ENCODE measurements around the gene RPA1.
"Not testable (repeated sequence)": the region's sequence is repeated elsewhere in the genome, so short reads cannot be mapped to it uniquely, and the experiment has no call there.

The RPA1 gene

DNA sequence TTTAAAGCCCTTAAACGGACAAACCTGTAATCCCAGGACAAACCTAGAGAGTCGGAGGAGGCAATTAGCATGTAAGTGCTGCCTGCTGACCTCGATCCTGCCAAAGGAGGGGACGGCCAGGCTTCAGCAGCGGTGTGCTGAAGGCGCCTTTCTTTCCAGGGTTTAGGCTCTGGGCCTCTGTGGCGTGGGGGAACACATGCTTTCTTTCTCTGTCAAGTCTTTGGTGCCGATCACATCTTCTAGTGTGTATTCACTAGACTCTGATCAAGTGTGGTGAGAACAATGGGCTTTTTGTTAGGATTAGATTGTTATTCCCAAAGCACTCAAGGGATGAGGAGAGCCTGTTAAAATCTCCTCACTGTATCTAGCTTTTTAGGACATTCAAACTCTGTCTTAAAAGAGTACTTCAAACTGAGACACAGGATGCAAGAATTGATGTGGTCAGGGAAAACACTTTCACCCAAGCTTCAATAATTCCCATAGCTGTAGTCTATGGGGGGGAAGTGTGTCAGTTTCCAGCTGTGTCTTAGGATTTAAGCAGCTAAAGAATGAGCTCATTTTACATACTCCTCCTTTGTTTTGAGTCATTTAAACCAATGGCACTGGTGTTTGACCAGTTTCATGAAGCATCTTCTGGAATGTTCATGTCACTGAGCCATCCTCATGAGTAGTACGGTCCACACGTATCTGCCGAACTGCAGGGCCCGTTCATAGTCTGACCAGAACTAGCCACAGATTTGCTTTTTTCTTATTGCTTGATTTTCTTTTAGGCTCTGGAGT, 51.2 kb downstream of the RPA1 start:
- no peak for DNase-seq (ENCODE audit: low spot score)

DNA sequence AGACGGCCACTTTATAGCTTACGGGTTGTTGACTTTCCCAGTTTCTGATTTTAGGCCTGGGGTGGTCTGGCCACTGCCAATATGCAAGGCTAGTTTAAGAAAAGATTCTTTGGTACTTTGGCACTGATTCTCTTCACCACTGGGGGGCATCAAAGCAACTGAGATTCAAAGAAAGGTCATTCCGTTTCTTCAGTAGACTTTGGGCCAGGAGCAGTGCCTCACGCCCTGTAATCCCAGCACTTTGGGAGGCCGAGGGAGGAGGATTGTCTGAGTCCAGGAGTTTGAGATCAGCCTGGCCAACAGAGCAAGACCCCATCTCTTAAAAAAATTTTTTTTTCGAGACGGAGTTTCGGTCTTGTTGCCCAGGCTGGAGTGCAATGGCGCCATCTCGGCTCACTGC, 53.0 kb downstream of the RPA1 start:
- peak; percentile 29 for DNase-seq (ENCODE audit: low spot score)

DNA sequence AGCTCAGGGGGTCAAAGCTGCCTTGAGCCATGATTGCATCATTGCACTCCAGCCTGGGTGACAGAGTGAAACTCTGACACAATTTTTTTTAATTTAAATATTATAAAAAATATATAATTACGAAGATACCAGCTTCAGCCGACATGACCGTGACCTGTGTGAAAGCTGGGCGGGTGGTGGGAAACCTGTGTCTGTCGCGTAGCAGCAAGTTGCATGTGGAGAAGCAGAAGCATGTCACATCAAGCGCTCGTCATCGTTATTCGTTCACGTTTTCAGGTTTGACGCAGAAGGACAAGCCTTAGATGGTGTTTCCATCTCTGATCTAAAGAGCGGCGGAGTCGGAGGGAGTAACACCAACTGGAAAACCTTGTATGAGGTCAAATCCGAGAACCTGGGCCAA, 53.7 kb downstream of the RPA1 start:
- no peak for DNase-seq (ENCODE audit: low spot score)

DNA sequence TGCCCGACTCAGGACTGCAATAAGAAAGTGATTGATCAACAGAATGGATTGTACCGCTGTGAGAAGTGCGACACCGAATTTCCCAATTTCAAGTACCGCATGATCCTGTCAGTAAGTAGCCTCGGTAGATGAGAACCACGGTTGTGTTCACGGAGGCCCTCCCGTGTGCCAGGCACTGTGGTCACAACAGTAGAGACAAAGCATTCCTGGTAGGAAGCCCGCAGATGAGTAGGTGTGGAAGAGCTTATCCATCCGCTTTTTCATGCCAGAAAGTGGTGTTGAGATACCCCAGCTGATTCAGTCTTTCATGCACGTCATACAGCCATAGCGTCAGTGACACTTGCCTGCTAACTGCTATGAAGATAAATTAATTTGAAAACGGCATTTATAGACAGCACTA, 58.9 kb downstream of the RPA1 start:
- no peak for DNase-seq (ENCODE audit: low spot score)

DNA sequence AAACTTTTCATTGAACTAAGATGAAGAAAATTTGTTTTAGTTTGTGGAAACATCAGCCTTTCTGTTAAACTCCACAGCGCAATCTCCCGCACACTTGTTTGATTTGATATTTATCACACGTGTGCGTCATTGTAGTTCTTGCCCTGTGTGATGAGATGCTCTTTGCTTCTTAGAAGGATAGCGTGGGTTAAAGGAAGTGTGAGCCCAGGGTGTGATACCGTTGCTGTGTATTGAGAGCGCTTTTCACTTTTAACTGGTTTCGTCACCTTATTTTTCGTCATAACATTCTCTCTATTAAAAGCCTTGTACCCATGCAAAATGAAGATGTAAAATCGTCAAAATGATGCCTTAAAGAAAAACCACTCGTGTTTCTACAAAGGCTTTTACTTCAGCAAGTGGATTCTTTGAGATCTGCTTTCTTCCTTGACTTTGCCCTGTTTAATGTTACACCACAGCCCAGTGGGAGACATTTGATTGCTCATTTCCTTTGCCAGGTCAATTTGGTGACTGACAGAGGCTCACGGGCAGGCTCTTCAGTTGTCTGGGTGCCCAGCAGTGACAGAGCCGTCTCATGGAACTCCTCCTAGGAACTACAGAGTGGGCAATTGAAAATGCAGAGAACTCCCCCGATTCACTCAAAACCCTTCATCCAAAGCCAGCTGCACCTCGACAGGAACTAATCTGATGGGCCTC, 61.1 kb downstream of the RPA1 start:
- no peak for DNase-seq (ENCODE audit: low spot score)

DNA sequence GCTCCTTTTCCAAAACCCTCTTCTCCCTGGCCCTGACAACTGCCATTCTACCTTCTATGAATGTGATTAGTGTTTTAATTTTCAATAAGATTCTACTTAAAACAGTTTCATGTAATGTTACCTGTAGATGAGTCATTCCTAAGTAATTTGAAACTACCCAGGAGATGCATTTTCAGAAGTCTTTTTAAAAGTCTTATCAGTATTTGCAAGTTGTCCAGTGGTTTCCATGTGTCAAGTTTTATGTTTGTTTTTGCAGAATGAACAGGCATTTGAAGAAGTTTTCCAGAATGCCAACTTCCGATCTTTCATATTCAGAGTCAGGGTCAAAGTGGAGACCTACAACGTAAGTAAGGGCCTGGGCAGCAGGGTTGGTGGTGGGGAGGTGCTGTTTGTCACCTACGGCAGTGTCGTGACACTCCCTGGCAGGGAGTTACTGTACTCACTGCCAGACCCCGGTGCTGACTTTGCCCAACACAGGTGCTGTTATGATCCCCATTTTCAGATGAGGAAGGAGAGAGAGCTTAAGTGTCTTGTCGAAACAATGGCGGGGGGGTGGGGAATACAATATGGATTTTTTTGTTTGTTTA, 65.0 kb downstream of the RPA1 start:
- no peak for DNase-seq (ENCODE audit: low spot score)

DNA sequence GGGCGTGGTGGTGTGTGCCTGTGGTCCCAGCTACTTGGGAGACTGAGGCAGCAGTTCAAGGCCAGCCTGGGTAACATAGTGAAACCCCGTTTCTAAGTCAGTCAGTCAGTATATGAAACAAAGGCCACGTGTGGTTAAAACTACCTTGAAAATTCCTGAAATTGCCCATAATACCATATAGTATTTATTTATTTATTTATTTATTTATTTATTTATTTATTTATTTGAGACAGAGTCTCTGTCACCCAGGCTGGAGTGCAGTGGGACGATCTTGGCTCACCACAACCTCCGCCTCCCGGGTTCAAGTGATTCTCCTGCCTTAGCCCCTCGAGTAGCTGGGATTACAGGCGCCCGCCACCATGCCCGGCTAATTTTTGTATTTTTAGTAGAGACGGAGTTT, 65.7 kb downstream of the RPA1 start:
- DNase-seq (ENCODE audit: low spot score): not testable (repeated sequence)

DNA sequence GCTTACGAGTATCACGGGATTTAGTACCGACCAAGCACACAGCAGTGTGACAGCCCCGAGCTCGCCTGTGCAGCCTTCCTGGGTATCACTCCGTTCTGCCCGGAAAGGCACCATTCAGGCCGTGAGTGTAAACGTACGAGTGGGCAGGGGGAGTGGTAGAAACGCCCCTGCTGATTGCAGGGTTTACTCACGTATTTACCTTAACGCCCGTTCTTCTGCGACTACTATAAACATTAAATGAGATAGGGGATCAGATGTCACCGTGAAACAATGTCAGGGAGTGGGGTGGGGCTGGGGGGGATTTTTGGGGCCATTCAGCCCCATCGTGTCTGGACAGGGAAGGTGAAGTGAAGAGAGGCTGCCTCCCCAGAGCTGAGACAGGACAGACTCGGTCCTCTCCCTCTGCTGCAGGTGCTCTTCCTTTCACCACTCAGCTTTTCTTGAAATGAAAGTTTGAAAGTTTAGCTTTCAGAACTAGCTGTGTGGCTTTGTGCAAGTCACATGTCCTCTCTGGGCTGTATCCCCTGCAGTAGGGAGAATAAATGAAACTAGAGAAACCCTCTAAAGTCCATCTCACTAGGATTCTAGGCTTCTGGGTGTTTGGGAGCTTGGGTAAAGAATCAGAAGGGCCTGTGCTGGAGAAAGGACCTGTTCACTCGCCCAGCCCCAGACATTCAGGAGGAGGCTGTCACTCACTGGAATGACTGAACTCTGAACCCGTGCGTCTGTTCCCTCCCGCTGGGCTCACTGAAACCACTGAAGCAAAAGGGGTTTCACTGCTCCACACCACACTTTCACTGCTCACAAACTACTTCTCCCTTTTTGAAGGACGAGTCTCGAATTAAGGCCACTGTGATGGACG, 66.7 kb downstream of the RPA1 start:
- no peak for DNase-seq (ENCODE audit: low spot score)

DNA sequence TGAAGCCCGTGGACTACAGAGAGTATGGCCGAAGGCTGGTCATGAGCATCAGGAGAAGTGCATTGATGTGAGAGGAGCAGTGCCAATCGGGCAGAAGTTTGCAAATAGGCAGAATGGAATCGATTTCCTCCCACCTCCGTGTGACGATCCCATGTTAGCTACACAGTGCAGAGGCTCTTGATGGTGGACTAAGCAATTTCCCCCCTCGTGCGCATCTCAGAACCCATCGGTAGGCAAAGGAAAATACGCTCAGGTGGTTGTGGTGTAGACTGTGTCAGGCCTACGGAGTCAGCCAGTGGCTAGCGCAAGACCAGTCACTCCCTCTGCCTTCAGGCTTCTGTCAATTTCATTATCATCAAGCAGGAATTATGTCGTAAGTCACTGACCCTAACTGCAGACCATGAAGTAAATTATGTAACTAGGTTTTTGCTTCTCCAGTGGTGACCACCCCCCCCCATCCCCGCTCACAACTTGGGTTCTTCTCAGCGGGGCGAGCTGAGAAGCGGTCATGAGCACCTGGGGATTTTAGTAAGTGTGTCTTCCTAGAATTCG, 67.4 kb downstream of the RPA1 start:
- DNase-seq (ENCODE audit: low spot score): no peak

DNA sequence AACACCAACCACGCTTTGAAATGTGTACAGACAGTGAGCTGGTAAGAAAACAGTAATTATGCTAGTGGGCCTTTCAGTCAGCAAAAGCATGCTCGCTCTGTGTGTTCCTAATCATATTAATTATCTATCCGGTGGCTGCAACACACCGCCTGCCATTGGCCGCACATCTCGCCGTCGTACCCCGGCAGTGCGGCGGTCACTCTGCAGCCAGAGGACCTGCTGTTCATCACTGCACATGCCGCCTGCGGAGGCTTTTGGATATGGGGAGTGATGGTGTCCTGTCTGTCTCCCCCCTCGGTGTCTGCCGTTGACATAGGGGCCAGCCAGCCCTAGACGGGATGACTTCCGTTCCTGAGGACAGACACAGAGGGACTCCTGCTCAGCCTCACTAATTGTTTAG, 68.5 kb downstream of the RPA1 start:
- DNase-seq (ENCODE audit: low spot score): no peak

DNA sequence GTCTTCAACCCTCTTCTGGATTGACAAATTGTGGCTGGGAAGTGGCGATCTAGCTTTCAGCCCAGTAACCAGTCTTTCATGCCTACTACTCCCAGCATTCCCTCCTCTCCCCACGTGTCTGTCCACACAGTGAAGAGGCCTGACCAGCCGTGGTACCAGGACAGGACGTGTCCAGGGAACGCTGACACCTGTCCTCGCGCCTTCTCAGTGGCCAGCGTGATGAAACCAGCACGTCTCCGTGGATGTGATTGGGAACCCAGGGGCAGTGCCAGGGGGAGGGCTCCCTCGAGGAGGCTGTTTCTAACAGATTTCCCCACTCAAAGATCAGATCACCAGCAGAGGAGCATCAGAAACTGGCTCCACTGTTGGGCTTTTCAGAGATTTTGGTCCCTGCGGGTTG, 69.1 kb downstream of the RPA1 start:
- no peak for DNase-seq (ENCODE audit: low spot score)

DNA sequence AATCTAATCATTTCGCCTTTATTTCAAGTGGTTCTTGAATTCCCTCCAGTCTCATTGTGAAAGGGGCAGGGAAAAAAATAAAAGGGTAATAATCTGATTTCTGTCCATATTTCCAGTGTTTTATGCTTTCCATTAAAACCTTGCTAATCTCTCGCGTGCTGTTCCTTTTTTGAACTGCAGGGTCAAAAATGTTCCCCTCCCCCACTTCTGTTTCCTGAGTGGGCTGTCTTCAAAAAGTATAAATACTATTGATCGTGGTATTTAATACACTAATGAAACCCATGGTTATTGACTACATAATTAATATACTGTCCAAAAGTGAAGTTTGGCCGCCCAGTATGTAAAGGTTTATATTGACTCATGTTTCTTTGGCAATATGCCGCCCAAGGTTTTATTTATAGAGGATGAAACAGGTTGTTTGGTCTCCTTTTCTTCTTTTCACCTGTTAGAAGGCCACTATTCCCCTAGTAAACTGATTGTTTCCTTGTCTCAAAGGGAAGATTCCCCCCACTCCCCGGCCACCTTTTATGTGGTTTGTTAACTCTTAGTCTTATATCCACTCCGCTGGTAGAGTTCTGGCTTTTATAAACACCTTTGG, 69.7 kb downstream of the RPA1 start:
- no peak for DNase-seq (ENCODE audit: low spot score)

DNA sequence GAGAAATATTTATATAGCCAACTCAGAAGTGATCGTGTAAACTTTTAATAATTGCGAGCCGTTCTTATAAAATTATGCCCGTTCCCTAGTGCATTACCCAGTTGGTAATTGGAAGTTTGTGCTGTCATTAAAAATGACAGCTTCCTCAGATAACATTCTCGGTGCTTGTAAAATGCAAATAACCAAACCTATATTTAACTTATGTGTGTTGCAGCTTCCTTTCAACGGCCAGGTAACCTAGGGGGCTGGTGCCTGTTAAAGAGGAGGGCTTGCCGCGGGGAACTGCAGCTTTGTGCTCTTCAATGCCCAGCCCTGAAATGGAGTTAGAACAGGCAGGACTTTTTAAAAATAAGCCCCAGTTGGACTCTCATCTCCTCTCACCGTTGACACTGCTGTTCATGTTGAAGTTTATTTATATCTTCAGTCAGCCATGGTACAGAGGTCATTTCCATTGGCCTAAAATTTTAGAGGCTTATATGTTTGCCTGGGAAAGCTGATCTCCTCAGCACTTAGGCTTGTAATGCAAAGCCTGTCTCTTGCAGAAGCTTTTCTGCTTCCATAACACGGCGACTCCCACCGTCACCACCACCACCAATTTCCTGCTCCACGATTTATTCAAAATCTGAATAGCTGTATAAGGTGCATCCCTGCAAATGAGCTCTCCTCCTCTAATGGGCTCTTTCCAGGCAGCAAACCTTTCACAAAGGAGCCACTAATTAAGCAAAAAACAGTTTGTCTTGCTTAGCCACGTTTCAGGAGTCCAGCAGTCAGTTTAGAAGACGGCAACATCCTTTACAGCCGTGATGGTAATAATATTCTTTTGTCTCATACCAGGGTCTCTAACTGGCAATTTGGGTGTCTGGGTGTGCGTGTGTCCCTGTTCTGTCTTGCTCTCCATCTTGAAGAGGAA, 74.7 kb downstream of the RPA1 start:
- DNase-seq (ENCODE audit: low spot score): no peak

DNA sequence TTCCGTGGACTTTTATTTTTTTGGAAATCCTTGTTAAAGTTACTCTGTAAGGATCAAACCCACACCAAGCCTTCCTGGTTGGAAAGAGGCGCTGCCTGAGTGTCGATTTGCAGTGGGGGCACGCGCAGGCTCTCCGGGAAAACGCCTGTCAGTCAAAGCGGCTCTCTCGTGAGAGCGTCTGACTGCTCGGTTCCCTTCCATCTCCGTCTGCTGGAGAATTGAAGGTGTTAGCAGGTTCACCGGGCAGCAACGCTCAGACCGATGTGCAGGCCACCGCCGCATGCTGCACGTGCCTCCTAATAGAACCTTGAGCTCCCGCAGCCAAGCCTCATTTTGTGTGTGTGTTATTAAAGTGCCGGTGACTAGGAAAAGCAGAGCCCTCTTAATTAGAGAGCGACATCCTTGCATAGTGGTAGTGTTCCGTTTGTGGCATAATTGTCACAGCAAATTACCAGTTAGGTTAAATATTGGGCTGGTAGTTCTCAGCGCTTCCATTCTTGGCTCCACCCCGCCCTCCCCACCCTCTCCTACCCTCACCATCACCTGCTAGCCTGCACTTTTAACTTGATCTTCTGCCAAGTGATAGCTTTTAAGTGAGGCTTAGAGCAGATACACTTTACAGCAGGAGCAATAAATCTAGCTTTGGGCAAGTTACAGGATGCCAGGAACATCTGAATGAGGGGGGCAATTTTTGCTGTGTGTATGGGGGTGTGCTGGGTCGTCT, 75.5 kb downstream of the RPA1 start:
- DNase-seq (ENCODE audit: low spot score): no peak

DNA sequence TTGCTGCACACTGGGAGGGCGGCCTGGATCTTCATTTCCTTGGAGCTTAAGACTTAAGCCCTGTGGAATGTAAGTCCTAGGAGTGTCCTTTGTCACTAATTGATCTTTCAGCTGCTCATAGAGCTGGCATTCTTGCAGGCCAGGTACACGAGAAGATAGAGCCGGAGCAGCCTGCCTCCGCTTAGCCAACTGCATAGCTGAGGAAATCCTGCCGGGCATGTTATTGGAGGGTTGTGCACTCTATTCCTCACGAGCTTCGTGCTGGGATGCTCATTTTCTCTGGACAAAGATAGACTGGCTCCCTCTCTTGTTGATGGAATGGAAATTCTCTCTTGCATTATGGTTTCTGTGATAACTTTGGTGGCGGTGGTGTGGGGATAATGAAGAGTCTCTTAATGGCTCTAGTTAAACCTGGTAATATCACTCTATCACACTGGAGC, 76.9 kb downstream of the RPA1 start:
- DNase-seq (ENCODE audit: low spot score): no peak

DNA sequence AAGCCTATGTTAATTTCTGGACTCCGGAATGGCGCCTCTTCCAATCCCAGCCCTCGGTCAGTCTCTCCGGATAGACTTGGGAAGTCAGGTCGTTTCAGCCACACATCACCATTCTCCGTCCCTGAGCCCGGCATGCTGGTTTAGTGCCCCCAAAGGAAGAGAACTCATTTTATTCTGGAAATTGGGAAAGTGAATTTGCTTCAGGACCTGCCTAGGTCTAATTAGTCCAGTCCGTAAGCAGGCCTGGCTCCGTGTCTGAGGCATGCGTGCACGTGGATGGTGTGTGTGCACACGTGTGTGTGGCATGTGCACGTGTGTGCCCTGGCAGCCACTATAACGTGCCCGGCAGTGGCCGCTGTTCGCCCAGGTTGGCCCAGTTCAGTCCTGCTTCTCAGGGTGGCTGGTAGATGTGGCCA, 77.4 kb downstream of the RPA1 start:
- DNase-seq (ENCODE audit: low spot score): no peak

DNA sequence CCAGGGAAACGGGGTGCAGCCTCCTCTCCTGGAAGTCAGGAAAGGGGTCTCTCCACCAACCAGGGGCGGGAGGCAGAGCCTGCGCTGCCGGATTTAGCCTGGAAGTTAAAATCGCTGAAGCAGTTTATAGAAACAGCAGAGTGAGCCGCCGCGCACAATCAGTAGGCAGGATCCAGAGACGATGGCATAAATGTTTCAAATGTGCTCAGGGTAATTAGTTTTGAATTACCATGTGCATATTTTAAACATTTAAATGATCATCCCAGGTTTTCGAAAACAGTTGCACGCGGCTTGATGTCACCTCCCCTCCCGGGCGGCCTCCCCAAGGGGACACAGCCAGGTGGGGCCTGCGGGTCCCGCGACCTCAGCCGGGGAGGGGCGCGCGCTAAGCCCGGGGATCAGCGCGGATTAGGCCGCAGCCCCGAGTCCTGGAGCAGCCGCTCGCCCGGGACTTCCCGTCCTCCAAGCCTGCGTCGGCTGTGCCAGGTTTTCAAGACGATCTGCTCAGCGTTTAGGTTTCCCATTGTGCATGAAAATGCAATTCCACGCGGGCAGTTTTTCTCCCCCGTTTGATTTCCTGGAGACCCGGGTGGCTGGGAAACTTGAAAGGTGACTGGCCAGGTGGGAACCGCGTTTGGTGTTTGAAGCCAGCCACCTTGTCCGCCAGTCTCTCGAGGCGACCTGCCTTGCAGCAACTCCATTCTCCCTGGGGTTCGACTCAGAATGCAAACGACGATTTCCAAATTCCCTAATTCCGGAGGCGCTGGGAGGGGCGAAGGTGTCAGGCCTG, 78.3 kb downstream of the RPA1 start:
- no peak for DNase-seq (ENCODE audit: low spot score)

DNA sequence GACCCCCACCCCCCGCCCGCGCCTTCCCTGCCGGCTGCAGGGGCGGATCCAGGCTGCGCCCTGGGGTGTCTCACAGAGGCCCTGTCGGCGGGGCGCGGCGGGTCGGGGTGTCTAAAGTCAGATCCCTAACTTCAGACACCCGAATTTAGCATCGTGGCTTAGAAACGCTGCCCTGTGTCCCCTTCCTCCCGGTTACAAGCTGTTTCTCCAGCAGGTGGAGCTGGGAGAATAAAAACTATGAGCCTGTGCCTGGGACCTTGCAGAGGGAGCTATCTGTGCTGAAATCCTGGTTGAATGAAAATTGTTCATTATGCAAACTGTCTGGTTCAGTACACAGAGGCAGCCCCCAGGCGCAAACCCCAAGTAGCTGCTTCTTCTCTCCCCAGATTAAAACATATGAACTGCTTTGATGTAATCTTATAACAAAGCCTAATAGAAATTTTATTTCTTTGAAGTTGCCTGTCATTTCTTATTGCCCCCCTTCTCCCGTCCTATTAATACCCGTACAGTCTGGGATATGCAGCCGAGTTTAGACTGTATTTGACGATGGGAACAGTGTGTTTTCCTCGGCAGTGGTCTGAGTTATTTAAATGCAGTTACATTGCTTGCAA, 79.0 kb downstream of the RPA1 start:
- DNase-seq (ENCODE audit: low spot score): peak; percentile 86

DNA sequence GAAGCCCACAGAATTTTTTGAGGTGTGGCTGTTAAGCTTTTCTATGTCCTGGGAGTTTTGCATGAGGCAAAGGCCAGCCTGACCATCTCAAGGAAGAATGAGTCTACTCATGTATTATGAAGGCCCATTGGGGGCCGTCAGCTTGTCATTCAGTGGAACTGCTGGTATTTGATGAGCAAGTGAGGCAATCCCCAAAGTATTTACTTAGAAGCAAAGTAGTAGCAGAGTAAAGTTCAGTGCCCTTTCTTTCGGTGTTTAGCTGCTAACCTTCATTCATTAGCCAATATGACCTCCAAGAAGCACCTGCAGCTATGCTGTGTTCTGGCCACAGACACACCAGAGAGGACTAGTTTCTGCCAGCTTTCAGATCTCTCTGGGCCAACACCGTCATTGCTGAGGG, 80.2 kb downstream of the RPA1 start:
- DNase-seq (ENCODE audit: low spot score): no peak

All from HuH-7 (cell line).